Esophagus muscularis mucosa (tissue), 3 donors: ENCODE measurements around the gene DLG5.

Source experiments
- CTCF ChIP-seq, 3 experiments: fragments of 200-600 bp in 2 of 3; fragments of 450-650 bp in 1 of 3; sonication (generic) in 2 of 3; IDR thresholded peaks; one replicate each; pipeline ENCODE4 v1.5.1; 2017 to 2019; ENCODE audit warnings: antibody characterized with exemption in 3 of 3, mild to moderate bottlenecking in 2 of 3, moderate library complexity in 1 of 3
- POLR2A ChIP-seq: fragments of 450-650 bp; IDR thresholded peaks from one replicate; pipeline ENCODE4 v1.6.1; 2017; ENCODE audit warnings: antibody characterized with exemption, moderate library complexity, mild to moderate bottlenecking, low read depth

- TF ChIP-seq POLR2A, result no peak
- no peak for TF ChIP-seq CTCF (IDR thresholded peaks at IDR 0.05)
Measured at GRCh38 chr10:77906951-77907421, 19.6 kb downstream of the DLG5 start.
